ENCODE results near the gene ASAP2.

ASAP2 gene

GRCh38 chr2:9445089-9445488 lies 238.5 kb downstream of the ASAP2 start:
- DNase-seq, result no peak

- DNase-seq, result no peak
These were observed 244.6 kb downstream of the ASAP2 start for GRCh38 chr2:9451231-9451630.

Data from NCI-H2171 (cell line).